Calu3 (cell line): ENCODE data around the gene CEND1. TPM values are rescaled to one million over a fixed set of nuclear protein-coding genes. Genes with fewer than 3 reads are reported as not detected.
A peak's percentile ranks its signal among the peaks of the same experiment; 100 is the strongest.

Source experiments
- BruUV-seq: library from RNA; stranded (reverse); fragments of 400-500 nt; replicated peaks from 2 replicates; lab custom pipeline; 2021; lab: Mats Ljungman, UMichigan
- CTCF ChIA-PET: fragments of 300-600 bp; sonication (Branson Sonifier 250); formaldehyde crosslinking; loops from one replicate; lab custom pipeline; 2022; ENCODE audit warnings: antibody characterized with exemption; lab: Charles Lee
- DNase-seq: peaks from one replicate; pipeline ENCODE4 v3.0.0; 2022
- H3K27ac Mint-ChIP-seq: one replicate; pipeline ENCODE4 v1.8.0; 2022; ENCODE audit warnings: mixed read lengths; ENCODE audit not compliant: unreplicated experiment
- H3K27me3 Mint-ChIP-seq: one replicate; pipeline ENCODE4 v1.8.0; 2022; ENCODE audit warnings: mixed read lengths; ENCODE audit not compliant: unreplicated experiment
- H3K36me3 Mint-ChIP-seq: one replicate; pipeline ENCODE4 v1.8.0; 2022; ENCODE audit warnings: mild to moderate bottlenecking, moderate library complexity, mixed read lengths; ENCODE audit not compliant: insufficient read depth, unreplicated experiment
- H3K4me1 Mint-ChIP-seq: one replicate; pipeline ENCODE4 v1.8.0; 2022; ENCODE audit warnings: mild to moderate bottlenecking, low read depth, mixed read lengths; ENCODE audit not compliant: unreplicated experiment
- H3K4me3 Mint-ChIP-seq: one replicate; pipeline ENCODE4 v1.8.0; 2022; ENCODE audit warnings: mild to moderate bottlenecking, low read depth, moderate library complexity, mixed read lengths; ENCODE audit not compliant: unreplicated experiment
- H3K9me3 Mint-ChIP-seq: one replicate; pipeline ENCODE4 v1.8.0; 2022; ENCODE audit warnings: low read depth, mixed read lengths; ENCODE audit not compliant: unreplicated experiment
- intact Hi-C: fragments of 100-400 bp; cut with micrococcal nuclease; formaldehyde crosslinking; loops from one replicate; pipeline ENCODE4 v1.10.0; 2022; ENCODE audit not compliant: unreplicated experiment
- total RNA-seq: library from RNA; stranded (reverse); gene quantifications from 2 replicates; pipeline ENCODE4 v1.2.3, GENCODE V29; 2022
- TF ChIP-seq, protein P1 (sequence below): fragments of 200-600 bp; IDR thresholded peaks from one replicate; pipeline ENCODE4 v1.8.0; 2022; ENCODE audit warnings: antibody characterized with exemption; ENCODE audit not compliant: unreplicated experiment

The CEND1 gene
- total RNA-seq, 1 experiment from 2014 or later = not detected

- H3K27ac Mint-ChIP-seq = no peak overlapping the region
- DNase-seq = no peak
- H3K27me3 Mint-ChIP-seq = no peaks in the 10 kb centered on the region
- TF ChIP-seq, protein P1, sequence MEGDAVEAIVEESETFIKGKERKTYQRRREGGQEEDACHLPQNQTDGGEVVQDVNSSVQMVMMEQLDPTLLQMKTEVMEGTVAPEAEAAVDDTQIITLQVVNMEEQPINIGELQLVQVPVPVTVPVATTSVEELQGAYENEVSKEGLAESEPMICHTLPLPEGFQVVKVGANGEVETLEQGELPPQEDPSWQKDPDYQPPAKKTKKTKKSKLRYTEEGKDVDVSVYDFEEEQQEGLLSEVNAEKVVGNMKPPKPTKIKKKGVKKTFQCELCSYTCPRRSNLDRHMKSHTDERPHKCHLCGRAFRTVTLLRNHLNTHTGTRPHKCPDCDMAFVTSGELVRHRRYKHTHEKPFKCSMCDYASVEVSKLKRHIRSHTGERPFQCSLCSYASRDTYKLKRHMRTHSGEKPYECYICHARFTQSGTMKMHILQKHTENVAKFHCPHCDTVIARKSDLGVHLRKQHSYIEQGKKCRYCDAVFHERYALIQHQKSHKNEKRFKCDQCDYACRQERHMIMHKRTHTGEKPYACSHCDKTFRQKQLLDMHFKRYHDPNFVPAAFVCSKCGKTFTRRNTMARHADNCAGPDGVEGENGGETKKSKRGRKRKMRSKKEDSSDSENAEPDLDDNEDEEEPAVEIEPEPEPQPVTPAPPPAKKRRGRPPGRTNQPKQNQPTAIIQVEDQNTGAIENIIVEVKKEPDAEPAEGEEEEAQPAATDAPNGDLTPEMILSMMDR = no peak
- H3K4me3 Mint-ChIP-seq = no peak overlapping the region
- intact Hi-C loops = no loop called here
- CTCF ChIA-PET = no interaction called here
- no TSS peak for BruUV-seq
- no peaks in the 10 kb centered on the region for H3K9me3 Mint-ChIP-seq
- H3K36me3 Mint-ChIP-seq = peaks cover 45% of the 10 kb centered on the region
- no peaks in the 10 kb centered on the region for H3K4me1 Mint-ChIP-seq
Observed at GRCh38 chr11:783581-784015, 6.3 kb downstream of the CEND1 start.

- TF ChIP-seq, protein P1 = no peak
- no peak overlapping the region for H3K4me3 Mint-ChIP-seq
- CTCF ChIA-PET = no interaction called here
Observed at GRCh38 chr11:782264-783174, 7.4 kb downstream of the CEND1 start.

GRCh38 chr11:779955-780532, 9.8 kb downstream of the CEND1 start:
- intact Hi-C loops = no loop called here
- Mint-ChIP-seq H3K4me1 (peaks cover 10% of the 10 kb centered on the region), H3K36me3 (peaks cover 66% of the 10 kb centered on the region), H3K9me3 (no peaks in the 10 kb centered on the region), H3K27ac (no peak overlapping the region), H3K4me3 (no peak overlapping the region), H3K27me3 (no peaks in the 10 kb centered on the region)
- DNase-seq = no peak
- CTCF ChIA-PET = no interaction called here
- BruUV-seq = no TSS peak
- TF ChIP-seq, protein P1 = no peak

More at GRCh38 chr11:782264-783174, 7.4 kb downstream of the CEND1 start:
- Mint-ChIP-seq H3K27me3 (no peaks in the 10 kb centered on the region), H3K27ac (no peak overlapping the region), H3K4me1 (no peaks in the 10 kb centered on the region), H3K9me3 (no peaks in the 10 kb centered on the region), H3K36me3 (peaks cover 53% of the 10 kb centered on the region)
- DNase-seq = no peak
- BruUV-seq = no TSS peak
- intact Hi-C loops = no loop called here

DNA sequence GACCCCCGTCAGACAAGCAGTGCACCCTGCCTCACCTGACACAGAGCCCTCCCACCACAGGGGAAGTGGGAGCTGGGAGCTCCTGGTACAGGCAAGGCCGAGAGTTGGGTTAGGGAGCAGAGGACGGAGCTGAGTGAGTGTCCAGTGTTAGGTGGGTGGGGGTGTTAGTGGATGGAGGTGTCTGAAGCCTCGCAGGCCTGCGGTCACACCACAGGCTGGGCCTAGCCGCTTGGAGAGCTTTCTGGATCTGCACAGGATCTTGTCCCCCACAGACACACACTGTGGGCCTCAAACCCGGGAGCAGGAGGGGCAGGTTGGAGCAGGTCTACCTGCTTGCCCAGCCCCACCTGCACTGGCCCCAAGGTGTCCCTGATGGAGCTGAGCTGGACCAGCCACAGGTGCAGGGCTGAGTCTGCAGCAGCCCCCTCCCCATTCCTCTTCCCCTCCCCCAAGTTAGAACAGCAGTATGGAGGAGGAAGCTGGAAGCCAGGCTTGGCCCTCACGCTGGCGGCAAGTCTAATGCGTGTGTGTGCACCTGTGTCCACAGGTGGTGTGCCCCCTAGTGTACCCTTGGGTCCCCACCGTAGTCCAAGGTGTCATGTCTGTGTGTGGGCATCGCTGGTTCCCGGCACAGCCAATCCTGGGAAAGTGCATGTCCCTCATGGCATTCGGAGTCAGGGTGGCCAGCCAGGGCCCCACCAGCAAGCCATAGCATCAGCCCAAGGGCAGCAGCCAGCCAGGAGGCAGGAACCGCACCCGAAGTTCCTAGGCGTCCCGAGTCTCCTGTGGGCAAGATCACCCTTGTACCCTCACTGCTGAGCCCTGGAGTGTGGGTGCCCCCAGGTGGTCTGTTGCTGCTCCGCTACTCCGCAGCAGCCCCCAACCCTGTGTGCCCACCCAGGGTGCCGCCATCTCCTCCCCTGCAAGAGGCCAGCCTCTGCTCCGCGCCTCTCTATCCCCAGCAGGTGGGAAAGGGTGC, 10.6 kb downstream of the CEND1 start:
- peaks cover 63% of the 10 kb centered on the region for H3K36me3 Mint-ChIP-seq
- CTCF ChIA-PET = interaction anchor here (0.6 kb wide), 1 partner anchor 68 kb away, joined by 3 read pairs; no protein-coding TSS in a partner anchor
- TSS peak; percentile 10 for BruUV-seq

More for the DNA sequence above, 10.6 kb downstream of the CEND1 start:
- no peak overlapping the region for H3K27ac Mint-ChIP-seq
- H3K4me1 Mint-ChIP-seq = peaks cover 13% of the 10 kb centered on the region
- no peak overlapping the region for H3K4me3 Mint-ChIP-seq
- intact Hi-C loops = no loop called here
- no peak for DNase-seq
- TF ChIP-seq, protein P1 = no peak
- H3K27me3 Mint-ChIP-seq = no peaks in the 10 kb centered on the region
- H3K9me3 Mint-ChIP-seq = no peaks in the 10 kb centered on the region
